IMR-90 (cell line): ENCODE measurements around the gene SCG5.

Experiments used
- CEBPB ChIP-seq: IDR thresholded peaks from 2 replicates; pipeline ENCODE4 v1.6.1; 2012; ENCODE audit warnings: low read depth, low read length, improper control_type of control experiment
- SMC3 ChIP-seq: fragments of 150-350 bp; IDR thresholded peaks from 2 replicates; pipeline ENCODE4 v1.6.1; 2016; ENCODE audit warnings: low read depth, mild to moderate bottlenecking, antibody characterized with exemption, low read length, moderate library complexity
- TF ChIP-seq, protein P1 (sequence below): conservative IDR thresholded peaks from 2 replicates; pipeline ENCODE4 v1.5.1; 2012; ENCODE audit warnings: mild to moderate bottlenecking, low read depth, low read length, improper control_type of control experiment

DNA sequence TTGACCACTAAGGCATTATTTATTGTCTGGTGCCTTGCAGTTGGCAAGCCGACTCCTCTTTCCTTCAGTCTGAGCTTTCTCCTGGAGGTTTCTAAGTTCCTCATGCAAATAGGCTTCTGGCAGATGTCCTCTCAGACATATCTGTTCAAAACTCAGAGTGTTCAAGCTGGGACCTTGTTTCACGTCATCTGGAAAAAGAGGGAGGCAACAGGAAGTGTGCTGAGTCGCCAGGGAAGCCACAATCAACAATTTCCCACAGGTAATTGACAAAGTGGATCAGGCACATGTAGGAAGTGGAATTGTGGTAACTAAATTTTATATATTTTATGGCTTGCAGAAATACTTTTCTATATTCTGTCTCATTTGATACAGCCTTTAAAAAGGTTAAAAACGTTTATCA, 14.6 kb downstream of the SCG5 start:
- TF ChIP-seq, protein P1, sequence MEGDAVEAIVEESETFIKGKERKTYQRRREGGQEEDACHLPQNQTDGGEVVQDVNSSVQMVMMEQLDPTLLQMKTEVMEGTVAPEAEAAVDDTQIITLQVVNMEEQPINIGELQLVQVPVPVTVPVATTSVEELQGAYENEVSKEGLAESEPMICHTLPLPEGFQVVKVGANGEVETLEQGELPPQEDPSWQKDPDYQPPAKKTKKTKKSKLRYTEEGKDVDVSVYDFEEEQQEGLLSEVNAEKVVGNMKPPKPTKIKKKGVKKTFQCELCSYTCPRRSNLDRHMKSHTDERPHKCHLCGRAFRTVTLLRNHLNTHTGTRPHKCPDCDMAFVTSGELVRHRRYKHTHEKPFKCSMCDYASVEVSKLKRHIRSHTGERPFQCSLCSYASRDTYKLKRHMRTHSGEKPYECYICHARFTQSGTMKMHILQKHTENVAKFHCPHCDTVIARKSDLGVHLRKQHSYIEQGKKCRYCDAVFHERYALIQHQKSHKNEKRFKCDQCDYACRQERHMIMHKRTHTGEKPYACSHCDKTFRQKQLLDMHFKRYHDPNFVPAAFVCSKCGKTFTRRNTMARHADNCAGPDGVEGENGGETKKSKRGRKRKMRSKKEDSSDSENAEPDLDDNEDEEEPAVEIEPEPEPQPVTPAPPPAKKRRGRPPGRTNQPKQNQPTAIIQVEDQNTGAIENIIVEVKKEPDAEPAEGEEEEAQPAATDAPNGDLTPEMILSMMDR = no peak
- no peak for TF ChIP-seq SMC3
- no peak for TF ChIP-seq CEBPB
